Stomach smooth muscle (tissue), 2 donors: Measurements from ENCODE around the gene TCP11.

Experiments
- H3K27ac ChIP-seq: one replicate; pipeline ENCODE4 v1.7.0; 2013; ENCODE audit warnings: mild to moderate bottlenecking, low read length, inconsistent platforms
- H3K27me3 ChIP-seq, 2 donors: one replicate each; pipeline ENCODE4 v1.7.0; 2013; ENCODE audit warnings: low read length in 2 of 2; ENCODE audit not compliant: insufficient read depth in 2 of 2, control insufficient read depth in 1 of 2
- H3K36me3 ChIP-seq, 2 donors: one replicate each; pipeline ENCODE4 v1.7.0; 2013; ENCODE audit warnings: low read length in 2 of 2; ENCODE audit not compliant: control insufficient read depth in 2 of 2, insufficient read depth in 2 of 2
- H3K4me1 ChIP-seq: one replicate; pipeline ENCODE4 v1.7.0; 2013; ENCODE audit warnings: low read length; ENCODE audit not compliant: control insufficient read depth, insufficient read depth
- H3K4me3 ChIP-seq, 2 donors: one replicate each; pipeline ENCODE4 v1.7.0; 2013; ENCODE audit warnings: low read length in 2 of 2
- H3K9ac ChIP-seq, 2 donors: one replicate each; pipeline ENCODE4 v1.7.0; 2013; ENCODE audit warnings: low read length in 2 of 2, mild to moderate bottlenecking in 1 of 2
- H3K9me3 ChIP-seq, 2 donors: one replicate each; pipeline ENCODE4 v1.7.0; 2013; ENCODE audit warnings: low read length in 2 of 2; ENCODE audit not compliant: control insufficient read depth in 2 of 2
- donor health status: healthy.
- donor health status: Pancreatic carcinoma.

The TCP11 gene

GRCh38 chr6:35086636-35087360 lies 54.3 kb downstream of the TCP11 start:
- no peaks in the 10 kb centered on the region for H3K9me3 ChIP-seq
- H3K4me3 ChIP-seq = no peak overlapping the region
- H3K4me1 ChIP-seq = peaks cover 72% of the 10 kb centered on the region
- H3K27ac ChIP-seq = peak overlapping the region; percentile 49
- peaks cover 62 to 70% of the 10 kb centered on the region in 2 donors for H3K36me3 ChIP-seq
- H3K27me3 ChIP-seq = no peaks in the 10 kb centered on the region
- no peak overlapping the region for H3K9ac ChIP-seq

DNA sequence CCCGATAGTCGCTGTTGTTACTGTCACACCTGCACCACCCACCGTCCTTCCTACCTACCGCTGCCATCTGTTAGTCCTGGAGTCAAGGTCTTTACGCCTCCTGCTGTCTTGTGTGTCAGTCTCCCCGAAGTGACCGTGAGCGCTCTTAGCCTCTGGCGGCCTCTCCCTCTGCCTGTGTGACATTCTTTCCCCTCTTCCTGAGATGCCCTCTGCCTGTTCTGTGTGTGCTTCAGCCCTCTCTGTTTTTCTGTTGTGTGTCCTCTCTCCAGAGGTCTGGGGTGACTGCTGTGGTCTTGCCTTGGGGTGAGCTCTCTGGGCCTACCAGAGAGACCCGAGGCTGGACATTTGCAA lies 54.9 kb downstream of the TCP11 start:
- peak overlapping the region; percentile 49 for H3K27ac ChIP-seq
- H3K9me3 ChIP-seq = no peaks in the 10 kb centered on the region
- H3K4me3 ChIP-seq = no peak overlapping the region
- peaks cover 66 to 75% of the 10 kb centered on the region in 2 donors for H3K36me3 ChIP-seq
- no peak overlapping the region for H3K9ac ChIP-seq
- no peaks in the 10 kb centered on the region for H3K27me3 ChIP-seq
- peaks cover 69% of the 10 kb centered on the region for H3K4me1 ChIP-seq

GRCh38 chr6:35085359-35086281 lies 55.5 kb downstream of the TCP11 start:
- no peak overlapping the region for H3K4me3 ChIP-seq
- H3K4me1 ChIP-seq = peaks cover 63% of the 10 kb centered on the region
- no peak overlapping the region for H3K9ac ChIP-seq
- H3K9me3 ChIP-seq = no peaks in the 10 kb centered on the region
- H3K27me3 ChIP-seq = no peaks in the 10 kb centered on the region
- H3K36me3 ChIP-seq = peaks cover 69 to 82% of the 10 kb centered on the region in 2 donors
- H3K27ac ChIP-seq = peak overlapping the region; percentile 66

- H3K9me3 ChIP-seq = no peaks in the 10 kb centered on the region
- peaks cover 79 to 85% of the 10 kb centered on the region in 2 donors for H3K36me3 ChIP-seq
- peaks cover 53% of the 10 kb centered on the region for H3K4me1 ChIP-seq
- no peaks in the 10 kb centered on the region for H3K27me3 ChIP-seq
- H3K27ac ChIP-seq = peak overlapping the region; percentile 66
- no peak overlapping the region for H3K9ac ChIP-seq
- H3K4me3 ChIP-seq = no peak overlapping the region
Observed at GRCh38 chr6:35084511-35085203, 56.5 kb downstream of the TCP11 start.

GRCh38 chr6:35084041-35084491 lies 57.1 kb downstream of the TCP11 start:
- Histone ChIP-seq H3K4me1 (peaks cover 48% of the 10 kb centered on the region), H3K9me3 (no peaks in the 10 kb centered on the region), H3K4me3 (no peak overlapping the region), H3K36me3 (peaks cover 81 to 89% of the 10 kb centered on the region in 2 donors), H3K9ac (no peak overlapping the region), H3K27ac (peak overlapping the region; percentile 66), H3K27me3 (no peaks in the 10 kb centered on the region)

GRCh38 chr6:35083507-35083906 lies 57.6 kb downstream of the TCP11 start:
- Histone ChIP-seq H3K27me3 (no peaks in the 10 kb centered on the region), H3K4me1 (peaks cover 42% of the 10 kb centered on the region), H3K9ac (no peak overlapping the region), H3K36me3 (peaks cover 76 to 90% of the 10 kb centered on the region in 2 donors), H3K4me3 (no peak overlapping the region), H3K27ac (peak overlapping the region; percentile 6), H3K9me3 (no peaks in the 10 kb centered on the region)

DNA sequence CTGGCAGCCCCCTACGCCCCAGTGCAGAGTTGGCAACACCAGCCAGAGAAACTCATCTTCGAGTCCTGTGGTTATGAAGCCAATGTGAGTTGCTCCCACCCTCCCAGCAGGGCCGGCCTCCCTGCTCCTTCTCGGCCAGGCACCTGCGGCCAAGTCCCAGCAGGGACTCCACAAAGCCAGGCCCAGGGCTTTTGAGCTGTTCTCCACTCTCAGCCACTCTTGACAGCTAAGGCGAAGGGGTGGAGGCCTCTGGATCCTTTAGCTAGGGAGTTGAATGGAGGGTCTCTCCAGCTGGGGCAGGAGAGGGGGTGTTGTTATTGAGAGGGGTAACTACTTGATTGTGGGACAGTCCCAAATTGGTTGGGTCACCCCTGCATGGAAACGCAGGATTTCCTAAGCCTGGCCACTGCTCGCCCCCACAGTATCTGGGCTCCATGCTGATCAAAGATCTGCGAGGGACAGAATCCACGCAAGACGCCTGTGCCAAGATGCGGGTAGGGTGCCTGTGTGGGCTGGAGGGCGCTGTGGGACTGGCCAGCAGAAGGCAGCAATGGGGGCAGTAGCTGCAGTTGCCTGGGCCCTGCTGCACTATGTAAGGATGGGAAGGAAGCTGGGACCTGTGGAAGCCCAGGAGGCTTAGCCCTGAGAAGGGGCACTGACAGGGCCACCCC lies 58.3 kb downstream of the TCP11 start:
- Histone ChIP-seq H3K9ac (no peak overlapping the region), H3K9me3 (no peaks in the 10 kb centered on the region), H3K27me3 (no peaks in the 10 kb centered on the region), H3K36me3 (peaks cover 74 to 87% of the 10 kb centered on the region in 2 donors), H3K4me3 (no peak overlapping the region), H3K4me1 (peaks cover 36% of the 10 kb centered on the region), H3K27ac (peak overlapping the region; percentile 37)

DNA sequence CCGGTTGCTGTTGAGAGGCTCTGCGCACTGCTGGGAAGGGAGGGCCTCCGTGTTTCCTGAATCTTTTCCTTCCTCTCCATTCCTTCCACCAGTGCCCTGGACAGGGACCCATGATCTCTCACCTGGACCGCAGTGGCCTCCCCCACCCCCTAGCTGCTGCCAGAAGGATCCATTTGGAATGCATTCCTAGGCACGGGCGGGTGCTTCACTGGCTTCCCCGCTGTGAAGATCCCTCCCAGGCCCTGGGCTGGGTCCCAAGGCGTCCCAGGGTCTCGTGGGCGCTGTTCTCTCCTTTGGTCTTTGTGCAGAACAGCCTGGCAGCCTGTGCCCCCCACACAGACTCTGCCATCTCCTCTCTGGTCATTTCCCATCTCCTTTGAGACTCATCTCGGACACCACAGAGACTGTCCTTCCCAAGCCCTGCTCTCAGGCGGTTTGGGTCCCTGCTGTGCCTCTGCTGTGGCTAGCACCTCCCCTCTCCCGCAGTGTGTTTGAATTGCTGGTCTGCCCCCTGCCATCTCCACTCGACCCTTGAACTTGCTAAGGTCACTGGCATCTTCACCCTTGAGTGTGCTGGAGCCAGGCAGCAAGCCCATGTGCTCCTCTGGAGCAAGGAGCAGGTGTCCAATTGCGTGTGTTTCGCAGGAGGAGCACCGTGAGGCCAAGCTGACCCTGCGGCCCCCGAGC lies 59.0 kb downstream of the TCP11 start:
- H3K9ac ChIP-seq = no peak overlapping the region
- H3K36me3 ChIP-seq = peaks cover 69 to 88% of the 10 kb centered on the region in 2 donors
- H3K27ac ChIP-seq = peak overlapping the region; percentile 37

GRCh38 chr6:35081426-35081851 lies 59.7 kb downstream of the TCP11 start:
- peaks cover 24% of the 10 kb centered on the region for H3K4me1 ChIP-seq
- H3K27ac ChIP-seq = no peak overlapping the region
- peaks cover 69 to 84% of the 10 kb centered on the region in 2 donors for H3K36me3 ChIP-seq
- no peak overlapping the region for H3K9ac ChIP-seq
- H3K9me3 ChIP-seq = no peaks in the 10 kb centered on the region
- no peak overlapping the region for H3K4me3 ChIP-seq
- no peaks in the 10 kb centered on the region for H3K27me3 ChIP-seq

More for the DNA sequence above, 59.0 kb downstream of the TCP11 start:
- H3K4me3 ChIP-seq = no peak overlapping the region
- no peaks in the 10 kb centered on the region for H3K27me3 ChIP-seq
- H3K9me3 ChIP-seq = no peaks in the 10 kb centered on the region
- peaks cover 31% of the 10 kb centered on the region for H3K4me1 ChIP-seq
